GM19452 (cell line): Measurements from ENCODE around the gene PTOV1.

ENCODE experiments used
- ATAC-seq: cut with Tn5 transposase; IDR thresholded peaks from one replicate; pipeline ENCODE4 v1.9.1; 2021; ENCODE audit not compliant: unreplicated experiment

The PTOV1 gene

DNA sequence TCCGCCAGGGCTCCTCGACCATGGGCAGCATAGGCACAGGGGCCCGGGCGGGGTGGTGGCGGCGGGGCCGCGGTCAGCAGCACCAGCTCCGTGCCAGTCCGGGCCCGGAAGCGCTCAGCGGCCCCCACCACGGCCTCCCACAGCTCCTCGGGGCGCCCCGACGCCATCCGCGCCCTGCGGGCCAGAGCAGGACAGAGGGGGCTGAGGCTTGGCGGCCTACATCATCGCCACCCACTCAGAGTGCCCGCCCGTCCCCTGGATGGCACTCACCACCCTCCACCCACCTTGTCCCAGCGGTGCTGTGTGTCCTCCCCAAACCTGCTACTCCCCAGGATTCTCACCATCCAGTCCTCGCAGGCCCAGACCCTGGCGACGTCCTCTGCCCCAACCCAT is 22.2 kb downstream of the PTOV1 start:
- ATAC-seq: no peak

DNA sequence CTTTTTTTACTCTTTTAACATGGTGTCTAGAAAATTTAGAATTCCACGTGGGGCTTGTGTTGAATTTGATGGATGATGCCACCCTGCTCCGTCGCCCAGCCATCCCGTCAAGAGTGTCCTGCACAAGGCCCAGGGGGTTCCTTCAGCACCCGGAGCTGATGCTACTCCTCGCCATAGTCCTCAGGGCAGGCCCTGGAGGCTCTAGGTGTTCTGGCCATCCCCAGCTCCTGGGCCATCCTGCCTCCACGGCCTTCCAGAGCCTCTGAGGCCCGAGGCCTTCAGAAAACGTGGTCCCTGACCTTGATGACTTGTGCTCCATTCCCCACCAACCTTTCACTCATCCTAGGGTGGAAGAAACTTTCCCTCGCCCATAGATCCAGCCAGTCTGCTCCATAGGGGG is 22.9 kb downstream of the PTOV1 start:
- ATAC-seq: no peak

- ATAC-seq: no peak
These were observed 23.7 kb downstream of the PTOV1 start for GRCh38 chr19:49874503-49875157.

DNA sequence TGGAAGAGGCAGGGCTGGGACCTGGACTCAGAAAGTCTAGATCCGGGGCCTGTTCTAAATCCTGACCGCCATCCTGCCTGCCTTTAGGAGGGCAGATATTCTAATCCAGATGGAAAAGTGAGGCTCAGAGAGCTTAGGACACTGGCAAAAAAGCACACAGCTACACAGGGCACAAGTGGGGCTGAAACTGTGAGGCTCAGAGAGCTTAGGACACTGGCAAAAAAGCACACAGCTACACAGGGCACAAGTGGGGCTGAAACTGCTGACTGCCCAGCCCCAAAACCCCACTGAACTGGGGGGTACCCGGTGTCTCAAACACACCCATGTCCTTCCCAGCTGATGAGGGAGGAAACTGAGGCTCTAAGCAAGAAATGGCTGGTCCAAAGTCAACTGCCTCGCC is 24.2 kb downstream of the PTOV1 start:
- no peak for ATAC-seq

- no peak for ATAC-seq
These were observed 25.0 kb downstream of the PTOV1 start for GRCh38 chr19:49875857-49876421.

- ATAC-seq: peak; percentile 48
These were observed 25.6 kb downstream of the PTOV1 start for GRCh38 chr19:49876422-49877019.

- peak; percentile 54 for ATAC-seq
These were observed 26.3 kb downstream of the PTOV1 start, which contains the start of the genes AKT1S1 and TBC1D17 for GRCh38 chr19:49877020-49877878. AKT1S1 (minus strand) TSS chr19:49877355; CDS start chr19:49873295, 4,060 bp downstream. TBC1D17 (plus strand) TSS chr19:49877702; CDS start chr19:49877724, 22 bp downstream.

DNA sequence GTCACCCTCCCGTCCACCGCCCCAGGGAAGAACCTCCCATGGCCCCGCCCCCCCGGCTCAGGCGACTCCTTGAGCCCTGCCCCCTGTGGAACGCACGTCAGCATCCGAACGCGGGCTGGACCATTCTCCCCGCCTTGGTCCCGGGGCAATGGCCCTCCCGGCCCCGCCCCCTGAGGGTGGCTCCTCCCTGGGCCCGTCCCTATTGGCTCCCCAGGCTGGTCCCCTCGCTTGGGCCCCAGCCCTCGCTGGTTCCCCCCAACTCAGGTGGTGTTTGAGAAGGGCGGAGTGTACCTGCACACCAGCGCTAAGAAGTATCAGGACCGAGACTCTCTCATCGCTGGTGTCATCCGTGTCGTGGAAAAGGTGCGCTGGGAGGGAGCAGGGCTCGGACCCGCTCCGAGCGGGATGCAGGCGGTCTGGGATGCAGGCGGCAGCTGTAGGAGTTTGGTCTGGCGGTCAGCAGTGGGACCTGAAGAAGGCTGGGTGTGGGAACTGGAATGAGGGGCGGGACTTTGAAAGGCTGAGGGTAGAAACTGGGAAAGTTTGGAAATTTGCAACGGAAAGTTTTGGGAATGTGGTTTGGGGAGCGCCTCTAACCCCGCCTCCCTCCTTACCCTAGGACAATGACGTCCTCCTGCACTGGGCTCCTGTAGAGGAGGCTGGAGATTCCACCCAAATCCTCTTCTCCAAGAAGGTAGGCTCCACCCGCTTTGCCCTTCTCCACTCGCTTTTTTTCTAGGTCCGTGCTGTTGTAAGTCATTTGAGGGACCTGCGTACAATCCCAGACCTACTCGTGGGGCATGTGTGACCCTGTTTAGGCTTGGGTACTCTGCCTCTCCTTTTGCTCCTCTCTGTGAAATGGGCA is 27.2 kb downstream of the PTOV1 start:
- peak; percentile 47 for ATAC-seq

DNA sequence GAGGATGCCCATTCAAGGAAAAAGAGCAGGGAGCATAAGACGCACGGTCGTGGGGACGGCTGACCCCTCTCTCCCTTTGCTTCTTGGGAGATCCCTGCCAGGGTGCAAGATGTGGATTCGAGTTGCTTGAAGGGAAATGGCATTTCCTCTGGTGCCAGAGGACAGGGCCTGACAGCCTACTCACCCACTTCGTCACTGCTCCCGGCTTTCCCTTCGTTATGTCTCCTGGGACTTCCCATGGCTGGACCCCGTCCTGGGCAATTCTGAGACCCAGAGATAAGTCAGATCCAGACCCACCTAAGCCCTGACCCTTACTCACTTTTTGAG is 27.7 kb downstream of the PTOV1 start:
- ATAC-seq: no peak

- ATAC-seq: no peak
These were observed 28.4 kb downstream of the PTOV1 start for GRCh38 chr19:49879243-49879963.

DNA sequence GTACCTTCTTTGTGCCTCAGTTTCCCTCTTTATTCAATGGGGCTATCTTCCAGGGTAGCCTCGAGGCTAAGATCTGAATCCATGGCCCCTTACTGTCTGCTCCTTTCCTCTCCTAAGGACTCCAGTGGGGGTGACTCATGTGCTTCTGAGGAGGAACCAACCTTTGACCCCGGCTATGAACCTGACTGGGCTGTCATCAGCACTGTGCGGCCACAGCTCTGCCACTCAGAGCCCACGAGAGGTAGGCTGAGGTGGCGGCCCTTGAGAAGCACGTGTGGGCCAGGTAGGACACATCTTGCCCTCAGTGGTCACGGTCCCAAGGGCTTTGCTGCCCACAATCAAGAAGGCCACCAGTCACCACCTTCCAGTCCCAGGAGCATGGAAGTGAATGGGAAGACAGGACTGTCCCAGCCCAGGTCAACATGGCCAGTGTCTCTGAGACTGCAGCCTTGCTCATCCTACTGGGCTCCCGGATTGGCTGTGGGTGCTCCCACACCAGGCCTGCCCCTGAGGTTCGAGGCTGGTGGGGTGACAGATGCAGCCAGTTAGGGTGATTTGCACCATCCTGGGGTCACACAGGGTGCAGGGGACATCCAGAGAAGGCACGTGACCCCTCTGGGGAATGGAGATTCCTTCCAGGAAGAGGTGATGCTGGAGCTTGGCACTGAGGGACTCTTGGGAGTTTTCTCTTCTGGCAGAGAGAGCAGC is 29.4 kb downstream of the PTOV1 start:
- ATAC-seq: no peak

DNA sequence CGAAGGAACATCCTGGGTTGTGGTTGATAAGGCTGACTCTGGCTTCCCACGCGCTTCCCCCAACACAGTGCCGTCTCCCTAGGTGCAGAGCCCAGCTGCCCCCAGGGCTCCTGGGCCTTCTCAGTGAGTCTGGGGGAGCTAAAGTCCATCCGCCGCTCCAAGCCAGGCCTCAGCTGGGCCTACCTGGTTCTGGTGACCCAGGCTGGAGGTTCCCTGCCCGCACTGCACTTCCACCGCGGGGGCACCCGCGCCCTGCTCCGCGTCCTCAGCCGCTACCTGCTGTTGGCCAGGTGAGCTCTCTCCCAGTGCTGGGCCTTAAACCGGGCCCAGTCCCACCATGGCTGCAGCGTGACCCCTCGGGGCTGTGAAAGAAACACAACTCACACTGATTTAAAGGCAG is 30.2 kb downstream of the PTOV1 start:
- ATAC-seq: no peak

- ATAC-seq: no peak
These were observed 30.9 kb downstream of the PTOV1 start for GRCh38 chr19:49881672-49882394.

DNA sequence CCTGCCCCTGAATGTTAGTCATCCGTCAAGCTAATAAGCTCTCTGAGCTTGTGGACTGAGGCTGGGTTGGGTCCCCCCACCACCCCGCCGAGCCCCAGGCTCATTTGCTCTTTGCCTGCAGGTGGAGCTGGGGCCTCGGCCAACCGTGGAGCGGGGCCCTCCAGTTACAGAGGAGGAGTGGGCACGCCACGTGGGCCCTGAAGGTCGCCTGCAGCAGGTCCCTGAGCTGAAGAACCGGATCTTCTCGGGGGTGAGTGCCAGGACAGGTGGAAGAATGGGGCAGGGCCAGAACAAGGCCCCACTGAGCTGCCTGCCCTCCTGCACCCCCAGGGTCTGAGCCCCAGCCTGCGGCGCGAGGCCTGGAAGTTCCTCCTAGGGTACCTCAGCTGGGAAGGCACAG is 31.7 kb downstream of the PTOV1 start:
- no peak for ATAC-seq

- ATAC-seq: no peak
These were observed 32.1 kb downstream of the PTOV1 start for GRCh38 chr19:49883094-49883493.

DNA sequence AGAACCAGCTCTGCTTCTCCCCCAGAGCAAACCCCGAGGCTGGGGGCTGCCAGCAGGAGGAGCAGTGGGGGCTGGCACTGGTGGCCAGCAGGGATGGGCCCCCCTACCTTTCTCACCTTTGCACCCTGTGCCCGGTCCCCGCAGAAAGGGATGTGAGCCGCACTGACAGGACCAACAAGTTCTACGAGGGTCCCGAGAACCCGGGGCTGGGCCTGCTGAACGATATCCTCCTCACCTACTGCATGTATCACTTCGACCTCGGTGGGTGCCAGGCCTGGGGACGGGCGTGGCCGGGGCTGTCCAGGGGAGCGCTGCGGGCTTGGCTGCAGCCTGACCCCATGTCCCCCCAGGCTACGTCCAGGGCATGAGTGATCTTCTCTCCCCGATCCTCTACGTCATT is 33.1 kb downstream of the PTOV1 start:
- ATAC-seq: no peak

DNA sequence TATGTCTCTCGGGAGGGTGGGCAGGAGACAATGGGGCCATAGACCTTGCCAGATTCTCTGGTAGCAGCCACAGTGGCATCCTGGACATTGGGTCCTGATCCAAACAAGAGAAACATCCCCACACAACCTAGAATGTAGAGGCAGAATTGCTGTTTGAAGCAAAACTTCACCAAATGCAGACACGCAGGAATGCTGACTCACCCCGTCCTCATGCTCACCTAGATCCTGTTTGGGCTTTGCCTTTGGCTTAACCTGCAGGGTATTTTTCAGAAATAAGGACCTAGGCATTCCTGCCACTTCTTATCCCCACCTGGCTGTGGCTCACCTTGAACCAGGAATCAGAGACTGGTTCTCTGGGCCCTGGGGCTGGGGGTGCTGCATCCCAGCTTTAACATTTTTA is 33.8 kb downstream of the PTOV1 start:
- ATAC-seq: no peak

DNA sequence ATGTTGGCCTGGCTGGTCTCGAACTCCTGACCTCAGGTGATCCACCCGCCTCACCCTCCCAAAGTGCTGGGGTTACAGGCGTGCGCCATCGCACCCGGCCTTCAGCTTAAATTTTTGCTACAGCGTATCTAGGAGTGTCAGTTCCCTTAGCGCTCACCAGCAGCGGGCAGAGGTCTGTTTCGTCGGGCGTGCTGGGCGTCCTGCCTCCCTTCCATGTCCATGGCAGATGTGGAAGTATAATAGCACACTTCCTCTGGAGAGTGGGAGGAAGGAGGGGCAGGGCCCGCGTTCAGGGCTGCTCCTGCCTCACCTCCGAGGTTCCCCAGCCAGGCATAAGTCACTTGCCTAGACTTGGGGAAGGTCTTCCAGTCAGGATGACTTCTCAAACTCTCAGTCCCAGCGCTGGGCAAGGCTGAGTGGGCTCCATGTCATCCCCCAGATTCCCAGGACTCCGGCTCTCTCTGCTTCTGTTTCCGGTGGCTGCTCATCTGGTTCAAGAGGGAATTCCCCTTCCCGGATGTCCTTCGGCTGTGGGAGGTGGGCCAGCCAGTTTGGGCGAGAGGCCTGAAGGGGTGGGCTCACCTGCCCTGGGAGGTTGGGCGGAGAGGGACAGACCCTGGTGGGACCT is 36.2 kb downstream of the PTOV1 start:
- no peak for ATAC-seq
